GM21786 (cell line): ENCODE data around the gene C1QL2.

Experiments
- ATAC-seq: cut with Tn5 transposase; IDR thresholded peaks from one replicate; pipeline ENCODE4 v1.9.1; 2021; ENCODE audit not compliant: unreplicated experiment

The C1QL2 gene

DNA sequence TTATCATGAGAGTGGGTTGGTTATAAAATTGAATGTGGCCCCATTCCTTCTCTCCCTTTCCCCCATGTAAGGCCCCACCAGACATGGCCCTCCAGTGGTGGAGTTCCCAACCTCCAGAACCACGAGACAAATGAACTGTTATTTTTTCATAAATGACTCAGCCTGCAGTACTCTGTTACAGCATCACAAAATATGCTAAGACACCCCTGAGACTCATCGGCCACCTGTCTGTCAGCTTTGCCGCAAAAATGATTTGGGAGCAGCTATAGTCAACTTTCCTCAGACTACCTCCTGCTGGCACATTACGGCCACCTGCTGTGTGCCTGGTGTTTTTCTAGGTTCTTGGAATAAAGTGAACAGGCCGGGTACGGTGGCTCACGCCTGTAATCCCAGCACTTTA is 21.4 kb upstream of the C1QL2 start:
- ATAC-seq = no peak

DNA sequence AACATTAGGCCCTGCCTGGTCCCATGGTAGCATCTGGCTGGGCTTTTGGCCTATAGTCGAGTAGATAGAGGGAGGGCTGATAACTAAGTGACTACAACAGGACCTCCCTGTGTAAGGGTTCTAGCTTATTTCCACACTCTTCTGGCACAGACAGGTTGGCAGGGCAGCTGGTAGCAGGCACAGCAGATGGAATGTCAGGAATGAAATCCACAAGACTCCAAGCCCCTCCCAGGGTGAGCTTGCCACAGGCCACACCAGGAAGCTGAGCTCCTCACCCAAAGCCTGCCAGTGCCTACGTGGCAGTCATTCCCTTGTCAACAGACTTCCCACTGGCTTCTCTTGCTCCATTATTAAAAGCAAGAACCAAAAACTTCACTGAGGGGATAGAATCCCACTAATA is 20.7 kb upstream of the C1QL2 start:
- no peak for ATAC-seq

DNA sequence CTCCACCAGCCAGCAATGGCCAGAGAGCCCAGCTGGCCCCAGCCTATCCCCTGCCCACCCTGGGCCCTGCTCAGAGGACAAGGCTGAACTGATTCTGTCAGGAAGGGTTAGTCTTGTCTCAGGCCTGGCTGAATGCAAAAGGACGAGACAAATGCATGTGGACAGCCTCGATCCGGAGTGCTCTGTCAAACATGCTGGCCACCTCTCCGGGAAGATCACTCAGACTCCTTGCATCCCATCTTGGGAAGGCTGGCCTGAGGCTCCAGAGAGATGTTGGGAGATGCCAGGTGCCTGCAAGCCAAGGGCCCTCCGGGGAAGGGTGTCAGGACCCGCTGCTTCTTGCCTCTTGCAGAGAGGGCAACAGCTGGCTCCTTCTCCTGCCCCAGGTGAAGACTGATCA is 20.2 kb upstream of the C1QL2 start:
- ATAC-seq = no peak

DNA sequence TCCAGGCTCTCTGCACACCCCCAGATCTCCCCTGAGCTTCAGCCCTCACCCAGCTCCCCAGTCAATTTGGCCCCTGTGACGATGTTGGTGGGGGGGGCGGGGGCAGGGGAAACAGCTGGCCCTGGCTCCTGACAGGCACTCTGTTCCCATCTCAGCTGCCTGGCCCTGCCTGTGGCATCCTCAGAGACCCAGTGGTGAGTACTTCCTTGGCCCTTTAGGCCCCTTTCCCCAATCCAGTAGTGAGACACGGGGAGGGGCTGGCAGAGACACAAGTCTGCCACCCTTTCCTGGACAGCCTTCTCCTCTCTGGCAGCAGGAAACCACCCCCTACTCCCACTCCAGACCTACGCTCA is 19.3 kb upstream of the C1QL2 start:
- ATAC-seq = no peak

DNA sequence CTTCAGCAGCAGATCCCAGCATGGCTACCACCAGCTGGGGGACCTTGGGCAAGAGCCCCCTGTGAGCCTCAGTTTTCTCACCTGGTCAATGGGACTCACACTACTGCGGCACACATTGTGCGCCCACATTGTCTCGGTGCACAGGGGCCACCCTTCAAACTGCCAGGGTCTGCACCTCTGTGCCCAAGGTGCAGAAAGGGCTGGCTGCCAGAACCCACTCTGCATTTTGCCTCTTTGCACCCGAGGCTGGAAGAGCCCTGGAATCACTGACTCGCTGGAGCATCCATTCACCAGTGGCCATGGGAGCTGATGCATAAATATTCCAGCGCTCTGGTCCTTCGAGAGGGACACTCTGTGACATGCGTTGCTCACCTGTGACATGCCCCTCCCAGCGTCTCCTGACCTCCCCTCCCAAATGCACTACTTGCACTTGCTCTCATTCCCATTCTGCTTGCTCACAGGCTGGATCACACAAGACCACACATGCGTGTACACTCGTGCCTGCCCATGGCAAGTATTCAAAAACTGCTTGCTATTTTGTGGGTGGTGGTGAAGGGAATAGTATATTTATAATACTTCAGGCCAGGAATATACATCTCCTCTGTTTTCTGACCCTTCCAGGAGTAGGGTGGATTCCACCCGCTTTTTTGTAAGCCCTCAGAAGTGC is 18.8 kb upstream of the C1QL2 start:
- no peak for ATAC-seq

DNA sequence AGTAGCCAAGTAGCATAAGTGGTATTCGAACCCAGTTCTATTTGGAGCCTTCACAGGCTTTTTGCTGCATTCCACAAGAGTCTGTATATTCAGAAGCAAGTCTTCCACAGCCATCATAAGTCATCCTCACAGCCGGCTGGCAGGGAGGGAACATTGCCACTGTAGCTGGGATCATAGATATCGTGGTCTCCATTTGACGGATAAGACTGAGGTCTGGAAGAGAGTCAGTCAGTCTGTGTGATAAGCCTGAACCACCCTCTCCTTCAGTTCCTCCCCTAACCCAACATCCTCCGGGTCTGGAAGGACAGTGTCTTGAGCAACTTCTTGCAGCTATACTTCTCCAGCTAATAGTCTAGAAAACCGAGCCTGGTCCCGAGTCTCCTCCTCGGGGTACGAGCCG is 17.0 kb upstream of the C1QL2 start:
- ATAC-seq = no peak

DNA sequence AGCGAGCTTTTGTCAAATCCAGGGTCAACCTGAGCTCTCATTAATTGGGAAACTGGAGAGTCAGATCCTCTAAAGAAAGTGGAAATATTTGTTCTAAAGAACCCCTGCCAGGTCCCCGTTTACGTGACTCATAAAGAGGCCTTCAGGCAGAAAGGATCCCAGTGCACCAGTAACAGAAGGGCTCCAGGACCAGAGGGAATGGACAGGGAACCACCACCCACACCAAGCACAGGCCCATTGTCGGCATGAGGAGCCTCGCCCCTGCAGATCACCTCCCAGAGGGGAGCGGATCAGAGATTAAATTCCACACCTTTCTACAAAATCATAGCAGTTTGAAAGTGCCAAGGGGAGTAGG is 16.4 kb upstream of the C1QL2 start:
- ATAC-seq = no peak

DNA sequence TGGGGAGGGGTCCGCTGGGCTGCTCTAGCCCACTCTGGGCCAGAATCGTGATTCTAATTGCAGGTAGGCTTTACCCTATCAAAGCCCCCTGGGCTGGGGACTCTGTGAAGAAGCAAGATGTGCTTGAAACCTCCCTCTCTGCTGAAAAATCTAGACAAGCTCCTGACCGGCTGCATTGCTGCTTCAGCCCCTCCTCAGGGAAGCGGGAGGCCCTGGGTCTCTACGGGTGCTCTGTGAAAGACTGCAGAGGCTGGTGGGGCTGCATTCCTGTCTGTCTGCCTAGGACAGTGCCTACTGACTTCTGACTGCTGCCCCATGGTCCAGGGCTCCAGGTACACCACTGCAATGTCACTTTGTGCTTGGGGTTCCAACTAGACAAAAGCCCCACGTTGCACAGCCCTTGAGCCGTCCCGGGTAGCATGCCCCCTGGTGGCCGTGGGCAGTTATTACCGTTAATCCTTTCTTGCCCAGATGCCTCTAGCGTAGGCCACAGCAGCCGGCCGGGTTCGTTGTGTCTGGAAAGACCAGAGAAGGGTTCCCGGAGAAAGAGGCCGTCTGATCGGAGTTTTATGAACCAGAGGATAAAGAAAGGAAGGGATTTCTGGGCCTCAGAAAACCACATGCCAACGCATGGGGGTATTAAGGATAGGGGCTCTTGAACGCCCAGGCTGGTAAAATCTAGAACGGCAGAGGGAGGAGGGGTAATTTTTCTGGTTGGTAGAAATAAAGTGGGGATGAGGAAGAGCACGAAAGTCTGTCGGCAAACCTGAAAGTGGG is 15.9 kb upstream of the C1QL2 start:
- ATAC-seq = no peak

DNA sequence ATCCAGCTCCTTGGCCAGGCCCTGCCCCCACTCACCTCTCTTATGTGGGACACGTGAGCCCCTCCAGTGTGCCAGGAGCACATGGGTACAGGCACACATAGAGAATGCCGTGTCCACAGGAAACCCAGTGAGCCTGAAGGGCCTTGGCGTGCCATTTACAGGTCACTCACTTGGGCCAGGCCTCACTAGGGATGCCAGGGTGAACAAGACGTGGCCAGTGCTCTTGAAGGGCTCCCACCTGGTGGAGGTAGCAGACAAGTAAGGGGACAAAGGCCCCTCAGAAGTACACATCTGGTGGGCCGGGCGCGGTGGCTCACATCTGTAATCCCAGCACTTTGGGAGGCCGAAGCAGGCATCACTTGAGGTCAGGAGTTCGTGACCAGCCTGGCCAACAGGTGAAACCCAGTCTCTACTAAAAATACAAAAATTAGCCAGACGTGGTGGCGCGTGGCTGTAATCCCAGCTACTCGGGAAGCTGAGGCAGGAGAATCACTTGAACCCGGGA is 15.1 kb upstream of the C1QL2 start:
- no peak for ATAC-seq

GRCh38 chr2:119170504-119170903 is 12.0 kb upstream of the C1QL2 start:
- no peak for ATAC-seq

GRCh38 chr2:119169717-119170116 is 11.2 kb upstream of the C1QL2 start:
- no peak for ATAC-seq

DNA sequence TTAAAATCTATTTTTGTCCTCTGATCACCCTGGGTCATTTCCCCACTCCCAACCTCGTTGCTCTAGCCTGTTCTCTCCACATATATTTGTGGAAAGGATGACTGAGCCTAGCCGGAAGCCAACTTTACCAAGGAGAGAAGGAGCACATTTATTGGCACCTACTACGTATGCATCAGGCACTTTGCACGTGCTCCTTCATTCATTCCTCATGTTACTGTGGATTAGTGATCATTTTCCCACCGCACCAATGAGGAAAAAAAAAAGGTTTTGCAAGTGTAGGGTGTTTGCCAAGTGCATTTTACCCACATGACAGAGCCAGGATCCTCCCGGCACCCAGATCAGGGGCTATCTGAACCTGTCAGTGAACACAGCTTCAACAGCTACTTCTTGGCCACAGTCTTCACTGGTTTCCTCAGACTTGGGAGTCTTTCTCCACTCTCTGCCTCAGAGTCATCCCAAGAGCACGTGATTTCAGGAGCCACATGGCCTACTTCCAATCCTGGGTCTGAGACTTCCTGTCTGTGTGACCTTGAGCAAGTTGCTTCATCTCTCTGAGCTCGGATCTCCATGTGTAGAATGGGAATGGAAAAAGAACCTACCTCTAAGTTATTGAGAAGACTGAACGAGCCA is 1.9 kb upstream of the C1QL2 start:
- ATAC-seq = no peak

DNA sequence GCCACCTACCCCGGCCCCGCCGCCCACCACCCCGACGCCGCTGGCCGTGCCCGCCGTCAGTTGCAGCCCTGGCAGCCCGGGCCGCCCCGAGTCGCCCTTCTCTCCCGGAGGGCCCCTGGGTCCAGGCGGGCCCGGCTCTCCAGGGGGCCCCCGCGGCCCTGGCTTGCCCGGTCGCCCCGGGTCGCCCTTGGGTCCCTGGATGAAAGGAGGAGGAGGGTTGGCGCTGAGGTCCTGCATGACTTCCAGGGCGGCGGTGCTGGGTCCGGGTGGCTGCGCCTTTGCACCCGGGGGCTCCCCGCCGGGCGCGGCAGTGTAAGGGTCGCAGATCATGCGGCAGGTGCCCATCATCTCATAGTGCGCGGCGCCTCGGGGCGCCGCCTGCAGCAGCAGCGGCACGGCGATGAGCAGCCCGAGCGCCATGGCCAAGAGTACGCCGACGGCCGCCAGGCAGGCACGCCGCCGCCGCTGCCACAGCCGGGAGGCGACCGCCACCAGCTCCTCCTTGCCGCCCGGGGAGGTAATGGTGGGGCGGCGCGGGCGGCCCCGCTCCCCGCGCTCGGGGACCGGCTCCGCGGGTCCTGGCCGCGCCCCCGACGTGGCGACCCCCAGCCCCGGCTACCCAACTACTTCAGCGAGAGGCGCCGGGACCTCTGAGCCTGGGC is 570 bp downstream of the C1QL2 start:
- ATAC-seq = no peak

GRCh38 chr2:119156891-119157773 is 1.4 kb downstream of the C1QL2 start:
- ATAC-seq = no peak

DNA sequence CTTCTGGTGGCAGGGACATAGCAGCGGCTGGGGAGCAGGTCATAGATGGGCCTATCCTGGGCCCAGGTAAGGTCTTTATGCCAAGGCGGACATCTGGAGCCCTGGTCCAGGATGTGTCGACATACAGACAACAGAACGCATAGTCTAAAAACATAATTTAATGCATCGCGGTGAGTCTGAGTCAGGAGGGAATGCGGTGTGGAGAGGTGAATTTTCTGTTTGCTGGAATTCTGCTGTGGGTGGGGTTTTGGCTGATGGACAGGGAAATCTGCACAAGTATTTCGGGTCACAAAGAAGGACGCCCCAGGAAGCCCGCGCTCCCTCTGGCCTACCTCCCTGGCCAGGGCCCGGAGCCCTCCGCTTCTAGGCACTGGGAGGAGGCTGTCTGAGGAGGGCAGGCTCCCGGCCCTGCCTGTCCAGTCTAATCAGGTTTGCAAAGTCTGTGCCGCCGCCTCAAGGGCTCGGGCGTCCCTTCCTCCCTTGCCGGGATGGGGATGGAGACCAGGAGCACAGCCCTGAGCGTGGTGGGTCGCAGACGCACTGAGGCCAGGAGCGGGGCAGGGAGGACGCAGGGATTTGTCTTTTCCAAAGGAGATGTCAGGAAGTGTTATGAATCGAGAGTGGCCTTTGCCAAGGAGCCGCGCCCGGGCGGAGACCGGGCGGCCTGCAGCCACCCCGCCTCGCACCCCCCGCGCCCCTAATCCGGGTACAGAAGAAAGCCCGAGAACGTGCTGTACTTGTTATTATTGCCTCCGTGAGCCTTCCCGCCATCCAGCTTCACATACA is 2.3 kb downstream of the C1QL2 start:
- ATAC-seq = no peak

- no peak for ATAC-seq
Measured at GRCh38 chr2:119155633-119156032, 2.9 kb downstream of the C1QL2 start.

DNA sequence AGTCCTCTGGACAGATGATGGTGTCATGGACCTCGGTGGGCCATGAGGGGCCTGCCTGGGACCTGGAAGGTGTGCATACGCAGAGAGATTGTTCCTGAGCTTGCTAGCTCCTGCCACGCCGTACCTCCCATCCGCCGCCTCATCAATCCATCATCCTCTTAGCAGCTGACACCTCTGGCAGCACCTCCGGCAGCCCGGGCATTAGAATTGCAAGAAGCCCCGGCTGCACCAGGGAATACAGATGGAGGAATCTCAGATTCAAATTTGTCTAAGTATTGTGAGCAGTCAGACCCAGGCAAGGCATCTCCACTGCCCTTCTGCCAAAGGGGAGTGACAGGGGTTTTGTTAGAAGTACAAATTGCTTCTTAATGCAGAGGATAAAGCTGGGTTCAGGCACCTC is 4.5 kb downstream of the C1QL2 start:
- ATAC-seq = no peak

DNA sequence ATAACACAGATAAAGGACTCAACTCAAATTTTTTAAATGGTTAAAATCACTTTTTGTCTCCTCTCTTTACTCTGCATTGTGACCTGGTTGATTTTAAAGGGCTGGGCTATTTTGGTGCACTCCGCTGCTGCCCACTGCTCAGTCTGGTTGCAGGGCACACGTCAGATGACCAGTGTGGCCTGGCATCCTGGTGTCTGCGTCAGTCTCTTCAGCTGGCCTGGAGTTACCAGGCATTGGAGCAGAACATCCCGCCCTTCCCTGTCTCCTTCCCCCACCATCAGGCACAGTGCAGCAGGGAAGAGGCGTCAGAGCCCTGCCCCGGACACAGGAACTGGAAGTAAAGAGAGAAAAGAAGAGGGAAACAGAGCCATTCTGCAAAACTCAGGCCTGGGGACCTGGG is 8.9 kb downstream of the C1QL2 start:
- no peak for ATAC-seq

DNA sequence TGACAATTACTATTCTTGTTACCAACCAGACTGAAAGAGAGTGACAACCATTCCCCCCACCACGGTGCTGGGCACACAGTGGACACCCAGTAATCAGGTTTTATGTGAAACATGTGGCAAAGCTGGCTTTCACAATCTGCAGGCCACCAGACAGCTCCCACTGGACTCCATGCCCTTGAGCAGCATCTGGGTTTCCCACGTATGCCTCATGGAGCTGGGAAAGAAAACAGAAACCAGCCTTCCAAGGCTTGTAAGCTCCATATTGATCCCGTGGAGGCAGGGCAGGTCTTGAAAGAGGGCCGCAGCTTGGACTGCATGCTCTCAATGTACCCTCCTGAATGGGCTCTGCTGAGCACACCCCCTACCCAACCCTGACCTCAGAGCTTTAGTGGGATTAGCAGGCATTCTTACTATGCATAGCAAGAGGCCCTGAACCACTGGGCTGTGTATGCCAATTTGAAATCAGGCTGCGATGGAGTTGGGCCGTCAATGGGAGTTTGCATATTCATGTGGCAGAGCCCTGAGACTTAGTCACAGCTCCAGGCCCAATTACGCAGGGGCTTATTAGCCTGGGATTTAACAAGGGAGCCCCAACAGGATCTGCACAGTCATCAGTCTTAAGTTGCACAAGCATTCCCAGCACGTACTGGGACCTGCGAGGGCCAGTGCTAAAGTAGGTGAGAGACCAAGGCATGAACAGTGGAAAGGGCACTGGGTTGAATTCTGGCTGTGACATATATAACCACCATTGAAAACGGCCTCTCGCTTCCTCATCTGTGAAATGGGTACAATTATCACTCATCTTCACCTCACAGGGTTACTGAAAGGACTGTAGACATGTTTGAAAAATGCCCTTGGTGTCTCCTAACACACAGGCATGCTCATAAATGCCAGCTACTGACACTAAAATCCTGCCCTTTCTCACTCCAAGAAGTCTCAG is 10.5 kb downstream of the C1QL2 start:
- no peak for ATAC-seq
